GM19467 (cell line): Measurements from ENCODE around the gene F8A2.
"Not testable (repeated sequence)": the region's sequence is repeated elsewhere in the genome, so short reads cannot be mapped to it uniquely, and the experiment has no call there.

ENCODE experiments used
- ATAC-seq: cut with Tn5 transposase; IDR thresholded peaks from one replicate; pipeline ENCODE4 v1.9.1; 2021; ENCODE audit warnings: mild to moderate bottlenecking, moderate library complexity; ENCODE audit not compliant: unreplicated experiment

Gene F8A2

GRCh38 chrX:155381843-155382528 is at the start of gene F8A2:
F8A2 (plus strand) TSS chrX:155382095; CDS start chrX:155382115, 20 bp downstream.
- peak; percentile 63 for ATAC-seq

DNA sequence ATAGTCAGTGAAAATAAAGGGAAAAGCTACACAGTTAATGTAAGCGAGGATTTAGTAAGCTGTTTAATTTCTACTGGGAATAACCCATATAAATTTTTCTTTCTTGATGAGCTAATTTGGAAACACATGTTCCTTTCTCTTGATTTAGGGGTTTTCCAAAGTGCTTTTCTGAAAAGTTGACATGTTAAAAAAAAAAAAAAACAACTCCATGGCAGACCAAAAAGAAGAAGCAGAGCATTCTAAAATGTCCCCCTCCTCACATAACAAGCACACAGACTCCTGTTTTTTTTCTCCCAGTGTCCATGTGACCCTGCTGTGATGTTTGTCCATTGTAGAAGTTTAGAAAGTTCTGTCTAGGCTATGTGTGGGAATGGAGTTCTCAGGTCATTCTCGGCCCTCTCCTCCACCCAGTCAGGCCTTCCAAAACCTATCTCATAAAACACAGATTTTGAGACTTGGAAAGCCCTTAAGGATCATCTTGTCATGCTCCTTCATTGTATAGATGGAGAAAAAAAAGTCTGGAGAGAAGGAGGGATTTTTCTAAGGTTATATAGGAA is 48.3 kb upstream of the F8A2 start:
- no peak for ATAC-seq

DNA sequence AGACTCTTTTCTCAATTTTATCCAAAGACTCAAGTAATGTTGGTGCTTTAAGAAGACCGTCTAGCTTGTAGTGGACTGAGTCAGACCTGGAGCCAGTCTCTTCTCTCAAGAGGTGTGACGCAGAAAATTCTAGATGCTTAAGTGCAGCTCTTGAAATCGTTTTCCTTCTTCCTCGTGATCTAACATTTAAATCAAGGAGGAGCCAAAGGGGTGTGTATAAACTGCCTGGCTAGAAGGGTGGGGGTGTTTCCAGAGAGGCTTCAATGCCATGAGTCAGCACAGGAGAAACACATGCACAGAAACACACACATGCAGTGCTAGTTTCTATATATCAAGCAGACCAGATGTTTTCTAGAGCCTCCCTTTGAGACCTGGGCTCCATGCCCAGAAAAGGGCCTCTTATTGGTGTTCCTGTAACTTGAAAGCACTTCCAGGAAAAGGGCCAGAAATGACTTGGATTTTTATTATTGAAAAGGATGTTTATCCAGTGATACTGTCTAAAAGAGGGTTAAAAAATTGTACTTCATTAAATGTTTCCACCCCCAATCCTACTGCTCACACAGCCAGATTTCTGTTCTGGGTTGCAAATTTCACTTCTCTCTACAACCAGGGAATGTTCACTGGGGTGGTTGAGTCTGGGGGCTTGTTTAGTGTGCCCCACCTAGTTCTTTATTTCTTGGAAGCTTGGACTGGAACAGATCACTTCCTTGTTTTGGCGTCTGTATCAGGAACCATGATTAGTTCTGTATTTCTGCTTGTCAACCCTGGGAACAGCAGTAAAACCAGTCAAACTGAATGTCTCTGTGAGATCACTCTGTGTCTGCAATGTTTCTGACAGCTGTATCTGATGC is 47.2 kb upstream of the F8A2 start, which contains the start of gene CLIC2:
CLIC2 (minus strand) TSS at position 129 of the 851 bp plus-strand sequence. CDS start 187 bp downstream, outside the sequence.
- no peak for ATAC-seq

DNA sequence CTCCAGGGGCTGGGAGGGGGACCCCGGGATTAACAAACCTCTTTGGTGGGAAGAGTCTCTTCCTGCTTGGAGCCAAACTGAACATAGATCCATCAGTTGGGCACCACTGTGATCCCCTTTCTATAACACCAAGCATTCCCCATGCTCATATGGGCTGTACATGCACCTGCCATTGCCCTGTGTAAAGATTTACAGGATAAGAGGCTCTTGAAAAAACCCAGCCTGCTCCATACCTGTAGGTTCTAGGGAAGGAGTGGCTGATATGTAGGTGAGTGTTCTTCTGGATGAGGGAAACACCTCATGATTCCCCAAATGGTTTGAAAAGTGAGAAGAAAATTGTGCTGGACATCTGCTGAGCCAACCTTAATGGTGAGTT is 46.6 kb upstream of the F8A2 start:
- not testable (repeated sequence) for ATAC-seq

DNA sequence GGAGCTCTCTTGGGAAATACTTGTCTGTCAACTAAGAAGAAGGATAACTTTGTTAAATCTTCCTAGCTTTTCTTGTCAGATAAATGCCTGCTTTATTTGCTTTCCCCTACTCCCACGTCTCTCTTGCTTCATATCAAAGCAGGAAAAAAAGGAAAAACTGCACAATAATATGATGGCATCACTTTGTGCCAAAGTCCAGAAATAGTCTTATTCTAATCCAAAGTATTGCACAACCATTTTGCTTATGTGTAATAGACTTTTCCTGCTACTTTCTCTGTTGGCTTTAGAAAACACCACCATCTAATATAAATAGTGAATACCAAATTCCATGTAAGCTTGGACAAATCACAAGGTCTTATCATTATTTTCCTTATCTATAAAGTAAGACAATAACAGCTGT is 36.2 kb upstream of the F8A2 start:
- not testable (repeated sequence) for ATAC-seq

DNA sequence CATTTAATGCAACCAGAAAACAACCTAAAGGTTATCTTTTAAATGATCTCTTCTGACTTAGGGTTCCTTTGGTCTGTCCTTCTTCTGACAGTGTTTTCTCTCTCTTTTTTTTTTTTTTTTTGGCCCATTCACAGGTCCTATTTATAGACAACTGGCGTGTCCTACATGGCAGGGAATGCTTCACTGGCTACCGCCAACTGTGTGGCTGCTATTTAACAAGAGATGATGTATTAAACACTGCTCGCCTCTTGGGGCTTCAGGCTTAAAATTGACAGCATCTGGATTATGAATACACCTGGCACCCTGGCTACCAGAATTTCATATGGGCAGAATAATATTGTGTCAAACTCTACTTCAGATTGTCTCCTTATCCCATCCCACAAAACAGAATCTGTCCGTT is 32.4 kb upstream of the F8A2 start:
- ATAC-seq, result not testable (repeated sequence)

DNA sequence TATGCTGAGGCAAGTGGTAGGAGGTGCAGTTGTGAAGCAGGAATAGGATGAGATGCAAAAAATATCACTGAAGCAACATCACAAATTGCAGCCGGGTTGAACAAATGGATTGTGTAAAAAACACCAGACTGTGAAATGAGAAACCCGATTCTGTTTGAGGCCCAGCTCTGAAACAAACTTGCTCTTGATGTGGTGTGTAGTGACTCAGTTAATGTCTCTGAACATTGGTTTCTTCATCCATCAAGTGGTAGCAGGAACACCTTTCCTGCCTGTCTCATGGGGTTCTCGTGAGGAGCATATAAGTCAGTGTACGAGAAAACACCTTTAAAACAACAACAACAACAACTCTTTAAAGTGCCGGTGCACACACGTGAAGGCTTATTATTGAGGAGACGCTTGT is 18.2 kb upstream of the F8A2 start:
- ATAC-seq, result not testable (repeated sequence)

- not testable (repeated sequence) for ATAC-seq
These were observed 8.0 kb upstream of the F8A2 start for GRCh38 chrX:155373777-155374458.

DNA sequence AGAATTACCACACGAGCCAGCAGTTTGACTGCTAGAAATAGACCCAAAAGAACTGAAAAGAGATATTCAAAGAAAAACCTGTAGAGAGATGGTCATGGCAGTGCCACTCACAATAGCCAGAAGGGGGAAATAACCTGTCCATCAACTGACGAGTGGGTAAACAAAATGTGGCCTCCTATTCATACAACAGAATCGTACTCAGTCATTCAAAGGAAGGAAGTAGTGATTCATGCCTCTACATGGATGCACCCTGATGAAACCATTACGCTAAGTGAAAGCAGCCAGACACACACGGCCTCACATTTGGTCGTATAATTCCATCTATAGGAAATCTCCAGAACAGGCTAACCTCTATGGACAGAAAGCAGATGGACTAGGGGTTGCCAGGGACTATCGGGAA is 2.1 kb upstream of the F8A2 start:
- not testable (repeated sequence) for ATAC-seq

DNA sequence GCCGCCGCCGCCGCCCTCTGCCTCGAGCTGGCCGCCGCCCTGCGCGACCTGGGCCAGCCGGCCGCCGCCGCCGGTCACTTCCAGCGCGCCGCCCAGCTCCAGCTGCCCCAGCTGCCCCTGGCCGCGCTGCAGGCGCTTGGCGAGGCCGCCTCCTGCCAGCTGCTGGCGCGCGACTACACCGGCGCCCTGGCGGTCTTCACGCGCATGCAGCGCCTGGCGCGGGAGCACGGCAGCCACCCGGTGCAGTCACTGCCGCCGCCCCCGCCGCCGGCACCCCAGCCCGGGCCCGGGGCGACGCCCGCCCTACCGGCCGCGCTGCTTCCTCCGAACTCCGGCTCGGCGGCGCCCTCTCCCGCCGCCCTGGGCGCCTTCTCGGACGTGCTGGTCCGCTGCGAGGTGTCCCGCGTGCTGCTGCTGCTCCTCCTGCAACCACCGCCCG is 653 bp downstream of the F8A2 start:
- ATAC-seq, result peak; percentile 39

- no peak for ATAC-seq
These were observed 7.7 kb downstream of the F8A2 start for GRCh38 chrX:155389634-155390033.

- ATAC-seq, result not testable (repeated sequence)
These were observed 12.9 kb downstream of the F8A2 start for GRCh38 chrX:155394747-155395276.

- no peak for ATAC-seq
These were observed 24.5 kb downstream of the F8A2 start for GRCh38 chrX:155406429-155406828.

DNA sequence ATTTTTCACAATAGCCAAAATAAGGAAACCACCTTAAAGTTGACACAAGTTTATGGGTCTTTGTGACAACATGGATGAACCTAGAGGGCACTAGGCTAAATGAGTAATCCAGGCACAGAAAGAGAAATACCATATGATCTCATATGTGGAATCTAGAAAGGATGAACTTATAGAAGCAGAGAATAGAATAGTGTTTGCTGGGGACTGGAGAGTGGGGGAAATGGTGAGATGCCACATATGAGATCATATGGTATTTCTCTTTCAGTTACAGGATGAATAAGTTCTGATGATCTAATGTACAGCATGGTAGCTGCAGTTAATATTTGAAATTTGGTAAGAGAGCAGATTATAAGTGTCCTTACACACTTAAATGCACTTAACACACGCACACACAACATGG is 35.9 kb downstream of the F8A2 start:
- ATAC-seq, result no peak
